Activated T-helper 9 cell treated with anti-CD3 and anti-CD28 coated beads, Interleukin-2, amount 50 U/mL, for 16 hours (primary cell): ENCODE measurements around the gene SPON2.

Experiments used
- DNase-seq: peaks from one replicate; pipeline ENCODE4 v3.0.0-alpha.2; 2020; ENCODE audit warnings: low read depth

The SPON2 gene

DNA sequence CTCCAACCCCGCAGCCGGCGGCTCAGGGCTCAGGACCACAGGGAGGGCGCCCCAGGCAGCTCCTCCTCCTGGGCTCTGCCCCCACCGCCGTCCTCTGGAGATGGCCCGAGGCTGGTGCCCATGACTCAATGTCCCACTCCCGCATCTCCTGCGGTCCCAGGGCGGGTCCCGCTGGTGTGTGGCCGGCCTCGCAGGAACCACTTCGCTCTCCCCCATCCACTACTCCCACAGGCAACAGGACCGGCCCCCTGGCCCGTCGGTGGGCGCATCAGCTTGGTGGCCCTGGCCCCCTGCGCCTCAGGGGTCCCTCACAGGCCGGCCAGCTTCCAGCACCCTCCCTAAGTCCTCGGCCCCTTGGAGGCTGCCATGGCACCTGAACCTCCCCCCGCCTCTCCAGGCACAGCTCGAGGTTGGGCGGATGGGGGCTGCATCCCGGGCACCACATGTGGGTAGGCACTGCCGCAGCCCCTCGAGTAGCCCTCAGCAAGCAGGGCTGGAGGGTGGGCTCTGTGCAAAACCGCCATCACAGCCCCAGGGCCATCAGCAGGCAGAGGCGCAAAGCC is 22.8 kb upstream of the SPON2 start:
- DNase-seq, result no peak

DNA sequence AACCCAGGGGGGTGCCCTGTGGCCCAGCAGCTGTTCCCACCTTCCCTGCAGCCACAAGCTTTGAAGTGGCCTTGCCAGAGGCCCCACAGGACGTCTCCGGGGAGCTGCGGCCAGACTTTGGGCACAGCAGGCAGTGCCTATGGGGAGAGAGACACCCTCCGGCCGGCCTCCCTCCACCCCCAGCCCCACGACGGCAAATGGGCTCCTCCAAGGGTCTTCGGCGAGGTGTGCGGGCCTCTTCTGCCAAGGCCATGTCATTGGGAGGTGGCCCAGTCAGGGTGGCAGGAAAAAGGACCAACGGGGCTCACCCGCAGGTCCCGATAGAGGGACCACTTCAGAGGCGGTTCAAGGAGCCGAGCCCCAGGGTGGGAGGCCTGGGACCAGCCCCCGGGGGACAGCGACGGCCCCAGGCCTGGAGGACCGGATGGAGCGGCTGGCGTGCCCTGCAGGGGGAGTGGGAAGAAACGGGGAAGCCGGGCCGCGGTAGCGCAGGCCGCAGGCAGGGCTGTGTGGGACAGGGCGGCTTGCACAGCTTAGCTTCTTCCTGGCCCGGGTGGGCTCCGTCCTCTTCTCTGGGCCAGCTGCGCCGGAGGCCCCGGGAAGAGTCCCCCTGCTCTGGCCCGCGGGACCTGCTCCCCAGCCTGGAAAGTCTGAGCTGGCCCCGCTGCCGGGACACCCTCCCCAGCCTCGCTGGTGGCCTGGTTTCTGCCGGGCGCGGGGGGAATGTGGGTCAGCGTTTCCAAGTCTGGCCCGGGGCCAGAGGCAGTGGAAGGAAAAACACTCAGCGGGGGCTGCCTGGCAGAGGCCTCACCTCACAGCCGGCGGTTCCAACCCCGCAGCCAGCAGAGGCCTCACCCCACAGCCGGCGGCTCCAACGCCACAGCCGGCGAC is 21.9 kb upstream of the SPON2 start:
- DNase-seq, result no peak

DNA sequence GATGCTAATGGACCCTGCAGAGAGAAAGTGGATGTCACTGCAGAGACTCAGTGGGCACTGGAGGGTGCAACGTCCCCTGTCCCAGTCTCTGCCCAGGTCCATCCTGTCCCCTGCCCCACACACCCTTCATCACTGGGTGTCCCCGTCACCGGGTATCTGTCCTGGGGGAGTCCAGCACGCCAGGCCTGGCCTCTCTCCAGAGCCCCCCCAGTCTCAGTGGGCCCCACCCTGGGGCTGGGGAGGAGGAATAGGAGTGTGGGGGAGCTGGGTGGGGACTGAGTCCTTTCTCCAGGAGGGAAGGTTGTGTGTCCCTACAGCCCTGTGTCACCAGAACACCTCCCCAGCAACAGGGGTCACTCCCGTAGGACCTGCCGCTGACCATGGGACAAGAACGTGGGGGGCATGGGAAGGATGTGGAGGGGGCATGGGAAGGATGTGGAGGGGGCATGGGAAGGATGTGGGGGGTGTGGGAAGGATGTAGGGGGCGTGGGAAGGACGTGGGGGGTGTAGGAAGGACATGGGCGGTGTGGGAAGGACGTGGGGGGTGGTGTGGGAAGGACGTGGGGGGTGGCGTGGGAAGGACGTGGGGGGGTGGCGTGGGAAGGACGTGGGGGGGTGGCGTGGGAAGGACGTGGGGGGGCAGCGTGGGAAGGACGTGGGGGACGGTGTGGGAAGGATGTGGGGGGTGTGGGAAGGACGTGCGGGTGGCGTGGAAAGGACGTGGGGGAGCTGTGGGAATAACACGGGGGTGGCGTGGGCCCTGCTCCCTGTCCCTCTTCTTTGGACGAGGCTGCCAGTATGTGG is 21.0 kb upstream of the SPON2 start:
- DNase-seq, result no peak

DNA sequence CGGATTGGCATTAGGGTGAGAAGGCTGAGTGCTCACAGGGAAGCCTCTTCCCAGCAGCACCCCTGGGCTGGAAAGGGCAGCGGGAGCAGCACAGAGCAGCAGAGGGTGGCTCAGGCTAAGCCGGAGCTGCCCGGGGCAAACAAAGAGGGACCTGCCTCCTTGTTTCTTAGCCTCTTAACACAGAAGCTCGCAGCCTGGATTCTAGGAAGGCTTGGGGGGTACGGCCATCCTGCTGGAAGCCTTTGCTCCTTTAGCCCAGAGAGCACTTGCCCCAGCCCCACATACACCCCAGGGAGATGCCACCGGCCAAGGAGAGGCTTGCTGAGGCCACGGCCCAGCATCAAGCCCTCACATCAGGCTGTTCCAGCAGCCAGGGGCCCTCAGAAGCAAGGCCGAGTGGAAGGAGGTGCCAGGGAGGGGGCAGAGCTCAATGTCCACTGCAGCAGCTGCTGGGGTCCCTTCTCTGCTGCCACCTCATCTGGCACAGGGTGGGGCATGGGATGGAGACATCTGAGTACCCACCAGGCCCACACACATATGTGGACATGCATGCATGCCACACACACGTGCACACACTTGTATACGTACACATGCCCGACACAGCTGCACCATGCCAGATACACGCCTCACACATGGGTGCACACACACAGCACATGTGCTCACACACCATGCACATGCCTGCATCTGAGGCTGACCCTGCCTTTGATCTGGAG is 20.3 kb upstream of the SPON2 start:
- DNase-seq, result no peak

DNA sequence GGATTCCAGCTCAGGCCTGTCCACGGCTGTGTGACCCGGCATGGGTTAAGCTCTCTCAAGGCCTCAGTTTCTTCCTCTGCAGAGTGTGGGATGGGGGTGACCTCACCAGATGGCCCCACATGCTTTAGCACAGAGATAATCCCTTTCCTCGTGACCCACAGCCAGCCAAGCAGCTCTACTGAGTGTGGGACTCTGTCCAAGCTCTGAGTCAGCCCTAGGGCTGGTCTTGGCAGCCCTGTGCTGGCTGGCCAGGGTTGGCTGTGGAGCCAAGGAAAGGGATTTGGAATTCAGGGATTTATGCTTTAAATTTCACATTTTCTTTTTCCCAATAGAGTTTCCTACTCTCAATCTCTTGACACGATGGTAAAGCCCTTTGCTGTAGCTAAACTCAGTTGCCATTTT is 19.7 kb upstream of the SPON2 start:
- no peak for DNase-seq

DNA sequence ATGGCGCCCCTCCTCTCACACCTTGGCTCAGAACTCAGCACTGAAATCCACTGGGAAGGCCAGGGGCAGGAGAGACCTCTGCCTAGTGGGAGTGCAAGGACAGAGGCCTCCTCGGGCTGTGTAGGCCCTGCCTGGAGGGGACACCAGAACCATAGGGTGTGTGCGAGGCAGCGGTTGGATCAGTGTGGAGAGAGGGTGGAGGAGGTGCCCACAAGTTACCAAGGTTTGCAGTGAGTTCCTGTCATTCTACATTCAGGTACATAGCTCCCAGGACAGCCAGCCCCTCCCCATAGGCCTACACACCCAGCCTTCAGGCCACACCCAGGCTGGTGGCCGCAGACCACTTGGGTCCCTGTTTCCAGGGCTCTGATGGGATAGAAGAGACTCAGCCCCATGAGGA is 19.2 kb upstream of the SPON2 start:
- DNase-seq, result no peak

DNA sequence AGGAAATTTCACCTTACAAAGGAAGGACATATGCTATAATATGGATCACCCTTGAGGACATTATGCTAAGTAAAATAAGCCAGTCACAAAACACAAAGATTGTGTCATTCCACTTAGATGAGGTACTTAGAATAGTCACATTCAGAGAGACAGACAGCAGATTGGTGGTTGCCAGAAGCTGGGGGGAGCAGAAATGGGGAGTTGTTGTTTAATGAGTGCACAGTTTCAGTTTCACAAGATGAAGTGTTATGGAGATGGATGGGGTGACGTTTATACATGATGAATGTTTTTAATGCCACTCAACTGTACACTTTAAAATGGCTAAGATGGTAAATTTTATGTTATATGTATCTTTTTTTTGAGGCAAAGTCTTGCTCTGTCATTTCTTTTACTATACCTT is 14.8 kb upstream of the SPON2 start:
- no peak for DNase-seq

DNA sequence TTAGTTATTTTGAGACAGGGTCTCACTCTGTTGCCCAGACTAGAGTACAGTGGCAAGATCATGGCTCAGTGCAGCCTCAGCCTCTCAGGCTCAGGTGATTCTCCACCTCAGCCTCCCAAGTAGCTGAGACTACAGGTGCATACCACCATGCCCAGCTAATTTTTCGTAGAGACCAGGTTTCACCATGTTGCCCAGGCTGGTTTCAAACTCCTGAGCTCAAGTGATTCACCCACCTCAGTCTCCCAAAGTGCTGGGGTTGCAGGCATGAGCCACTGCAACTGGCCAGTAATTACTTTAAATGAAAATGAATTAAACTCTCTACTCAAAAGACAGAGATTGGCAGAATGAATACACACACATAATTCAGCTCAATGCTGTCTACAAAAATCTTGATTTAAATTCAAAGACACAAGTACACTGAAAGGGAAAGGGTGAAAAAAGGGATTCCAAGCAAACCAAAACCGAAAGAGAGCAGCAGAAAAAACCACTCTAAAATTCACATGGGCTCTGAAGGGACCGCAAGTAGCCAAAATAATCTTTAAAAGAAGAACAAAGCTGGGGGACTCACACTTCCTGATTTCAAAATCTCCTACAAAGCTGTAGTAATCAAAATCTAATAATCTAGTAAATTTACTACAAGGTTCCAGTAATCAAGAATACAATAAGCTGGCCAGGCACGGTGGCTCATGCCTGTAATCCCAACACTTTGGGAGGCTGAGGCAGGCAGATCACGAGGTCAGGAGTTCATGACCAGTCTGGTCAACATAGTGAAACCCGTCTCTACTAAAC is 11.8 kb upstream of the SPON2 start:
- DNase-seq, result no peak

DNA sequence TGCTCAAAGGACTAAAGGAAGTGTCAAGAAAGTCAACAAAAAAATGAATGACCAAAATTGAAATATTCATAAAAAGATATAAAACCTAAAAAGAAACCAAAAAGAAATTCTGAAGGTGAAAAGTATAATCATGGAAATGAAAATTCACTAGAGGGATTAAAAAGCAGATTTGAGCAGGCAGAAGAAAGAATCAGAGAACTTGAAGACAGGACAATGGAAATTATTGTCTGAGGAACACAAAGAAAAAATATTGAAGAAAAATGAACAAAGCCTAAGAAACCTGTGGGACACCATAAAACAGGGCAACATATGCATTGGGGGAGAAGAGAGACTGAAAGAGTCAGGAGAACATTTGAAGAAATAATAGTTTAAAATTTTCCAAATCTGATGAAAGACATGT is 9.9 kb upstream of the SPON2 start:
- no peak for DNase-seq

DNA sequence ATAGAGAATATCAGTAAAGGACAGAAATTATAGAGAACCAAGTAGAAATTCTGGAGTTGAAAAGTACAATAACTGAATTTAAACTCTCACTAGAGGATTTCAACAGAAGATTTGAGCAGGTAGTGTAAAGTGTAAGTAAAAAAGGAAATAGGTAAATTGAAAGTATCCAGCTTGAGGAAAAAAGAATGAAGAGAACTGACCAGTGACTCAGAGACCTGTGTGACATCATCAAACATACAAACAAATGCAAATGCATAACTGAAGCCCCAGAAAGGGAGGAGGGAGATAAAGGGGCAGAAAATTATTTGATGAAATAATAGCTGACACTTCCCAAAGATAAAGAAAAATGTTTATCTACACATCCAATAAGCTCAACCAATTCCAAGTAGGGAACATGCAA is 8.3 kb upstream of the SPON2 start:
- no peak for DNase-seq

DNA sequence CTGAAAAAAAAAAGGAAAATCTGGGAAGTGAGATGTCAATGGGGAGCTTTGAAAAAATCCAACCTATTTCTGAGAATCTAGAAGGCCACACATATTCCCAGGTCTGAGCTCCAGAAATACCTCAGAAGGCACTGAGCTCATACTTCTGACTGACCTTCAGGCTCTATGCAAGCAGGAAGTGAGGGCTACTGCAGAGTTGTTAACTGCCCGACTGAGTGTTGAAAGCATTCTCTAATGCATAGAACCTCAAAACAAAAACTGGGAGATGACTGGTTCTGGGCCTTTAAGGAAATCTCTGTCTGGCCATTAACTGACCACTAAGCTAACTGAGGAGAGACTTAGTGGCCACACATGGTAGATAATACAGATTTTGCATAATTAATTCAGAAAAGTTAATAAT is 7.6 kb upstream of the SPON2 start:
- no peak for DNase-seq

DNA sequence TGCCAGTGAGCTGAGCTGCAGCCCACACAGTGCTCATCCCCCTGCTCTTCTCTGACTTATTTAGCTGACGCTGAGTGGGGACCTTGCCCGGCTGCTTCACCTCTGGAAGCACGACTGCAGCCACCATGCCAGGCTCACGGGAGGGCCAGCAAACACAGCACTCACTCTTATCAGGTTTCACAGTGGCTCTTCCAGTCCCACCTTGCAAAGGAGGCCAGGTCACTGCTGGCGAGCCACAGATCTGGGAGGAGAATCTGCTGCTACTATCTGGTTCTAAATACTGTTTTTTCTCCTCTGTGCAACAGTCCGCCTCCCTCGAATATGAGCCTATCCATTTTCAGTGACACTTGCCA is 6.7 kb upstream of the SPON2 start:
- DNase-seq, result no peak

DNA sequence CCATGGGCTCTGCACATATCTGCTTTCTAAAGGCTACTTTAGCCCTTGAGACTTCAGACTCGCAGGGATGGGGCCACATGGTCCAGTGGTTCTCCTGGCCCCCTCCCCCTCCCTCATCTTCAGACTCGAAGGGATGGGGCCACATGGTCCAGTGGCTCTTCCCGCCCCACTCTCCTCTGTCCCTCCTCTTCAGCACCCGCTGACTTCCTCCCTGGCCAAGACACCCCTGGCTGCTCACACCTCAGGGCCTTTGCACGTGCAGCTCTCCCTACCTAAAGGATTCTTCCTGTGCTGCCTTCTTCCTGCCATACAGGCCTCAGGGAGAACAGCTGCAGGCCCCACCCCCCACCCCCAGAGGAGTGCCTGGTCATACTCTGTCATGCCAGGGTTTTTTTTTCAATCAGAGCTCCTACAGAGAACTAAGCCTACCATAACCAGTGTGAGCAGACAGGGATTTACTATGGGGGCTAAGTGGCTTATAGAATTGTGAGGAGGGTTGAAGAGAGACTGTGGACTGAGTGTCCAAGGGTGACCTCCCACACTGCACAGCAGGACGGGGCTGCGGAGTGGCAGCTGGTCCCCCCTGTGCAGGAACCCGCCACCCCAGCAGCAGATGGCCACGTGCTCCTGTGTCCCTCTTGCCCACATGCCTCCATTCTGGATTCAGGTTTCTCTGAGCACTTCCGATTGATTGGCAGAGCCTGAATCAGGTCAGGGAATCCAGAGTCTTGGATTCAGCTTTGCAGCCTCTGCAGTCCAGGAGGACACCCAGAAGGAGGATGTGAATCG is 6.1 kb upstream of the SPON2 start:
- no peak for DNase-seq

DNA sequence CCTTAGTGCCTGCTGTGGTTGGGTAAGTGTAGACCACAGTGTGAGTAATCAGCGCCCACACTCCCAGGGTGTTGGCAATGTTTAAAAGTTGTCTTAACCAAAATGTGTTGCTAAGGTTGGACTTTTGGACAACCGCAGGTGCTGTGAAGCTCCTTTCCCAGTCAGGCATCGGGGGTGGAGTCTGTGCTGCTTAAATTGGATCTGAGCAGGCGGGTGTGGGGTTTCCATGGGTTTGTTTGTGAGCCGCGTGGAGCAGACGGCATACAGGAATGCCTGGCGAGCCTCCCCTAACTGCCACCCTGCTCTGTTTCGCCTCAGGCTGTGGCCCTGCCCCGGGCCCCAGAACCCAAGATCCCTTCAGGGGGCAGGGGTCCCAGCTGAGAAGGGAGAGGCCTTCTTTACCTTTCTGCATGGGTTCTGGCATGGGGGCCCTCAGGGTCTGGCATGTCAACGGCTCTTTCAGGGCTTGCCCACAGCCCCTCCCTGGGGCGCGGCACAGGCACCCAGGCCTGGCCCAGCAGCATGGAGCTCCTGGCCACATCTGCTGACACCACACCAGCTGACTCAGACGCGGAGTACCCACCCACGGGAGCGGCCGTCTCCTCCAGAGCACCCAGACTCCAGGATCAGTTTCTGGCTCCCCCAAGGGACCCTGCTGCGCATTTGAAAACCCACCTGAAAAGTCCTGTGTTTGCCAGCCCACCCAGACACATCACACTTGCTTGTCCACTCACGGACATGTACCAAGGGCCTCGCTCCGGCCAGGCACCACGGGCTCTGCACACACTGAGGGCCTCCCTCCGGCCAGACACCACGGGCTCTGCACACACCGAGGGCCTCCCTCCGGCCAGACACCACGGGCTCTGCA is 5.1 kb upstream of the SPON2 start:
- no peak for DNase-seq

DNA sequence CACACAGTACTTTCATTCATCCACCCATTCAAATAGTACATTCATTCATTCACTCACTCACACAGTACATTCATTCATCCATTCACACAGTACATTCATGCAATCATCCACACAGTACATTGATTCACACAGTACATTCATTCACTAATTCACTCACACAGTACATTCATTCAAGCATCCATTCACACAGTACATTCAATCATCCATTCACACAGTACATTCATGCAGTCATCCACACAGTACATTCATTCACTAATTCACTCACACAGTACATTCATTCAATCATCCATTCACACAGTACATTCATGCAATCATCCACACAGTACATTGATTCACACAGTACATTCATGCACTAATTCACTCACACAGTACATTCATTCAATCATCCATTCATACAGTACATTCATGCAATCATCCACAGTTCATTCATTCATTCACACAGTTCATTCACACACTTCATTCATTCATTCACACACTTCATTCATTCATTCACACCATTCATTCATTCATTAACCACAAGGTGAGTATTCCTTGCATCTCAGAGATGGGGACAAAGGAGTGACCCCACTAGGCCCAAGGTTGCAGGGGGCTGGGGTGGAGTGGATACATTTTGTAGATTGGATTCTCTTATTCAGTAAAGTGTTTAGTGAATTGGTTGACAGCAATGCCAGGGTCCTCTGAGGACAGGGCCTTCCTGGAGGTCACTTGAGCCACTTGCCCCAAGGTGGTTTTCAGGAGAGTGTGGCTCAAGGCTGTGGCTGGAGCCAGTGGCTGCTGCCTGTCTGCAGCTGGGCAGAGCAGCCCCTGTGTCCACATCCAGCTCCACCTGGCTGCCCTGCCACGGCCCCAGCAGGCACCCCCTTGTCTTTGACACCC is 4.3 kb upstream of the SPON2 start:
- no peak for DNase-seq

DNA sequence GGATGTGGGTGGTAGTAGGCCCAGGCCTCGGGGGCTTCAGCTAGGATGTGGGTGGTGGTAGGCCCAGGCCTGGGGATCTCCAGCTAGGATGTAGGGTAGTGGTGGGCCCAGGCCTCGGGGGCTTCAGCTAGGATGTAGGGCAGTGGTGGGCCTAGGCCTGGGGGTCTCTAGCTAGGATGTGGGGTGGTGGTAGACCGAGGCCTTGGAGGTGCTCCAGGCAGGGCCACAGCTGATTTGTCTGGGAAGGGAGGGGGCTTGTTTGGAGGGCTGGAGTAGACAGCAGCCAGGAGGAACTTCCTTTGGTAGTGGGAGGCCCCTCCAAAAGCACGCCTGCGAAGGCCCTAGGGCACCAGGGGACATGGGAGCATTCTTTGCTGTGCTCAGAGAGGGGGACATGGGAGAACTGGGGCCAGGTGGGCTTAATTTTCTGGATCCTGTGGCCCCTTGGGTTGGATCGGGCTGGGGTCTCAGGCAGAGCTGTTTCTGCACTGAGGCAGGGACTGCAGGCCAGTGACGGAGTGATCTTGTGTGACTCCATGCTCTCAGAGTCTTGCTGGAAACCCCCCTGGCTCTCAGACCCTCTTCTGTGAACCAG is 3.3 kb upstream of the SPON2 start:
- no peak for DNase-seq

DNA sequence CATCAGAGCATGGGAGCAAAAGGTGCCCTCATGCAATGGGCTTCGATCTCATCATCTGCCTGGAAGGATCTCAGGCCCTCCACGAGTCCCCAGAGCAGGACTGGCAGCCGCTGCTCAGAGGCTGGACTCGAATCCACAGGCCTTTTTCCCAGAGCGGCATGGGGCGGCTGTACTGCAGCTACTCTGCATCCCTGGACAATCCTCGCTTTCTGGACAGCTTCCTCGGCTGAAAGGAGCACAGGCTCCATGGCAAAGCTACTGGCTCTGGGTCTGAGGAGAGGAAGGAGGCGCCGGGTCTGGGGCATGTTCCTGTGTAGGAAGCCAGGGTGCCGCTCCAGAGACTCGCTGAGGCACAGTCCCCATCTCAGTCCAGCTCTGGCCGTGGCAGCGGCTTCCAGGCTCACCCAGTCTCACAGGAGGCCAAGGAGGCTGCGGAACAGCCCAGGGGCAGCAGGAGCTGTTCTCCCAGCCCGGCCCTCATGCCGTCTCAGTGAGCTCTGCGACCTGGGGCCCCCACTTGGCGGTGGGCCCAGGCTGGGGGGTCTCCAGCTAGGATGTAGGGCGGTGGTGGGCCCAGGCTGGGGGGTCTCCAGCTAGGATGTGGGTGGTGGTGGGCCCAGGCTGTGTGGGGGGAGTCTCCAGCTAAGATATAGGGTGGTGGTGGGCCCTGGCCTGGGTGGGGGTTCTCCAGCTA is 2.7 kb upstream of the SPON2 start:
- no peak for DNase-seq
